ENCODE results near the gene PLVAP.

- TF ChIP-seq REST (IDR thresholded peaks at IDR 0.05; ENCODE audit: insufficient read depth in 1 of 2, low read depth in 2 of 2, low read length in 2 of 2) (no peak), SIN3A (IDR thresholded peaks at IDR 0.05; ENCODE audit: borderline replicate concordance, insufficient read depth, low read length) (no peak), POLR2AphosphoS5 (IDR thresholded peaks at IDR 0.05; ENCODE audit: low read depth, low read length) (no peak), TAF1 (IDR thresholded peaks at IDR 0.05; ENCODE audit: borderline replicate concordance, insufficient read depth, low read length) (no peak)
These were observed 34.7 kb upstream of the PLVAP start for GRCh38 chr19:17411801-17412200.
